ENCODE data around the gene ARHGAP26.
"Not testable (repeated sequence)": the region's sequence is repeated elsewhere in the genome, so short reads cannot be mapped to it uniquely, and the experiment has no call there.

ARHGAP26 gene

GRCh38 chr5:143074414-143074996, 304.3 kb downstream of the ARHGAP26 start:
- no peak for DNase-seq

GRCh38 chr5:143076377-143076776, 306.2 kb downstream of the ARHGAP26 start:
- no peak for DNase-seq

GRCh38 chr5:143077453-143078103, 307.4 kb downstream of the ARHGAP26 start:
- DNase-seq: no peak

GRCh38 chr5:143078313-143078712, 308.1 kb downstream of the ARHGAP26 start:
- DNase-seq: no peak

- no peak for DNase-seq
Measured at GRCh38 chr5:143078971-143079370, 308.8 kb downstream of the ARHGAP26 start.

- DNase-seq: no peak
Measured at GRCh38 chr5:143080407-143080806, 310.2 kb downstream of the ARHGAP26 start.

GRCh38 chr5:143080982-143081381, 310.8 kb downstream of the ARHGAP26 start:
- DNase-seq: no peak

GRCh38 chr5:143083006-143083405, 312.8 kb downstream of the ARHGAP26 start:
- no peak for DNase-seq

GRCh38 chr5:143084407-143084806, 314.2 kb downstream of the ARHGAP26 start:
- DNase-seq: no peak

GRCh38 chr5:143085319-143085917, 315.2 kb downstream of the ARHGAP26 start:
- no peak for DNase-seq

GRCh38 chr5:143086546-143086907, 316.4 kb downstream of the ARHGAP26 start:
- no peak for DNase-seq

GRCh38 chr5:143086908-143087637, 316.9 kb downstream of the ARHGAP26 start:
- DNase-seq: no peak

- not testable (repeated sequence) for DNase-seq
Measured at GRCh38 chr5:143088702-143089101, 318.5 kb downstream of the ARHGAP26 start.

GRCh38 chr5:143090044-143090443, 319.9 kb downstream of the ARHGAP26 start:
- not testable (repeated sequence) for DNase-seq

- not testable (repeated sequence) for DNase-seq
Measured at GRCh38 chr5:143092711-143093451, 322.7 kb downstream of the ARHGAP26 start.

- no peak for DNase-seq
Measured at GRCh38 chr5:143093452-143094086, 323.4 kb downstream of the ARHGAP26 start.

GRCh38 chr5:143094087-143094521, 323.9 kb downstream of the ARHGAP26 start:
- no peak for DNase-seq

- DNase-seq: not testable (repeated sequence)
Measured at GRCh38 chr5:143094608-143095007, 324.4 kb downstream of the ARHGAP26 start.

- no peak for DNase-seq
Measured at GRCh38 chr5:143101121-143101520, 330.9 kb downstream of the ARHGAP26 start.

GRCh38 chr5:143101725-143102386, 331.7 kb downstream of the ARHGAP26 start:
- no peak for DNase-seq

GRCh38 chr5:143102411-143102810, 332.2 kb downstream of the ARHGAP26 start:
- DNase-seq: no peak
